NB4 (cell line): ENCODE data around the gene JOSD2.

Experiments used
- MAX ChIP-seq: IDR thresholded peaks from 2 replicates; pipeline ENCODE4 v1.6.1; 2011; ENCODE audit warnings: low read depth, low read length
- MYC ChIP-seq: IDR thresholded peaks from 2 replicates; pipeline ENCODE4 v1.6.1; 2011; ENCODE audit warnings: low read depth, low read length
- POLR2A ChIP-seq: IDR thresholded peaks from 2 replicates; pipeline ENCODE4 v1.6.1; 2011; ENCODE audit warnings: mild to moderate bottlenecking; ENCODE audit not compliant: insufficient read length; ENCODE audit errors: extremely low read depth
- TF ChIP-seq, protein P1 (sequence below): IDR thresholded peaks from one replicate; pipeline ENCODE4 v1.5.1; 2012; ENCODE audit warnings: low read depth, low read length

- TF ChIP-seq POLR2A, result no peak
- TF ChIP-seq, protein P1, sequence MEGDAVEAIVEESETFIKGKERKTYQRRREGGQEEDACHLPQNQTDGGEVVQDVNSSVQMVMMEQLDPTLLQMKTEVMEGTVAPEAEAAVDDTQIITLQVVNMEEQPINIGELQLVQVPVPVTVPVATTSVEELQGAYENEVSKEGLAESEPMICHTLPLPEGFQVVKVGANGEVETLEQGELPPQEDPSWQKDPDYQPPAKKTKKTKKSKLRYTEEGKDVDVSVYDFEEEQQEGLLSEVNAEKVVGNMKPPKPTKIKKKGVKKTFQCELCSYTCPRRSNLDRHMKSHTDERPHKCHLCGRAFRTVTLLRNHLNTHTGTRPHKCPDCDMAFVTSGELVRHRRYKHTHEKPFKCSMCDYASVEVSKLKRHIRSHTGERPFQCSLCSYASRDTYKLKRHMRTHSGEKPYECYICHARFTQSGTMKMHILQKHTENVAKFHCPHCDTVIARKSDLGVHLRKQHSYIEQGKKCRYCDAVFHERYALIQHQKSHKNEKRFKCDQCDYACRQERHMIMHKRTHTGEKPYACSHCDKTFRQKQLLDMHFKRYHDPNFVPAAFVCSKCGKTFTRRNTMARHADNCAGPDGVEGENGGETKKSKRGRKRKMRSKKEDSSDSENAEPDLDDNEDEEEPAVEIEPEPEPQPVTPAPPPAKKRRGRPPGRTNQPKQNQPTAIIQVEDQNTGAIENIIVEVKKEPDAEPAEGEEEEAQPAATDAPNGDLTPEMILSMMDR, result no peak
- TF ChIP-seq MAX, result no peak
- TF ChIP-seq MYC, result no peak
Observed at GRCh38 chr19:50514346-50515167, 3.6 kb upstream of the JOSD2 start.
